ENCODE results near the gene GRIN2C.

DNA sequence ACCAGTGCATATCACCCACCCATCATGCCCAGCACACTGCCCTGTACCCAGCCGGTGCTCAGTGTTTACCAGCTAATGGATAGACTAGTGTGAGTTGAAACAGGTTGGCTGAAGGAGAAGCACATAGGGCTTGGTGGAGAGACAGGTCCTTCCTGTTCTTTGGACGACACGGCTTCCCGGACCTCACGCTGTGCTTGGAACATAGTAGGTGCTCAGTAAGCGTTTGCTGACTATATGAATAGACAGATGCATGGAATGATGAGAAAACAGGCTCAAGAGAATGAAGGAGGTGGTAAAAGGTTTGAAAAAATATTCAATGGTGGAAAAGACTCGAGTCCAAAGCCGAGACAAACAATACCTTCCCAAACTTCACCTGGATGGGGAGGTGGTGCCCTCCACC lies 40.5 kb upstream of the GRIN2C start:
- no peak for TF ChIP-seq POLR2A (IDR thresholded peaks at IDR 0.05)
- TF ChIP-seq, protein P1, sequence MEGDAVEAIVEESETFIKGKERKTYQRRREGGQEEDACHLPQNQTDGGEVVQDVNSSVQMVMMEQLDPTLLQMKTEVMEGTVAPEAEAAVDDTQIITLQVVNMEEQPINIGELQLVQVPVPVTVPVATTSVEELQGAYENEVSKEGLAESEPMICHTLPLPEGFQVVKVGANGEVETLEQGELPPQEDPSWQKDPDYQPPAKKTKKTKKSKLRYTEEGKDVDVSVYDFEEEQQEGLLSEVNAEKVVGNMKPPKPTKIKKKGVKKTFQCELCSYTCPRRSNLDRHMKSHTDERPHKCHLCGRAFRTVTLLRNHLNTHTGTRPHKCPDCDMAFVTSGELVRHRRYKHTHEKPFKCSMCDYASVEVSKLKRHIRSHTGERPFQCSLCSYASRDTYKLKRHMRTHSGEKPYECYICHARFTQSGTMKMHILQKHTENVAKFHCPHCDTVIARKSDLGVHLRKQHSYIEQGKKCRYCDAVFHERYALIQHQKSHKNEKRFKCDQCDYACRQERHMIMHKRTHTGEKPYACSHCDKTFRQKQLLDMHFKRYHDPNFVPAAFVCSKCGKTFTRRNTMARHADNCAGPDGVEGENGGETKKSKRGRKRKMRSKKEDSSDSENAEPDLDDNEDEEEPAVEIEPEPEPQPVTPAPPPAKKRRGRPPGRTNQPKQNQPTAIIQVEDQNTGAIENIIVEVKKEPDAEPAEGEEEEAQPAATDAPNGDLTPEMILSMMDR (IDR thresholded peaks at IDR 0.05) = no peak
- TF ChIP-seq EP300 (IDR thresholded peaks at IDR 0.05) = no peak
